GM21576 (cell line): ENCODE results near the gene BCL6.

Experiments
- ATAC-seq: cut with Tn5 transposase; IDR thresholded peaks from one replicate; pipeline ENCODE4 v1.9.1; 2021; ENCODE audit warnings: mild to moderate bottlenecking, moderate library complexity; ENCODE audit not compliant: unreplicated experiment

The BCL6 gene

DNA sequence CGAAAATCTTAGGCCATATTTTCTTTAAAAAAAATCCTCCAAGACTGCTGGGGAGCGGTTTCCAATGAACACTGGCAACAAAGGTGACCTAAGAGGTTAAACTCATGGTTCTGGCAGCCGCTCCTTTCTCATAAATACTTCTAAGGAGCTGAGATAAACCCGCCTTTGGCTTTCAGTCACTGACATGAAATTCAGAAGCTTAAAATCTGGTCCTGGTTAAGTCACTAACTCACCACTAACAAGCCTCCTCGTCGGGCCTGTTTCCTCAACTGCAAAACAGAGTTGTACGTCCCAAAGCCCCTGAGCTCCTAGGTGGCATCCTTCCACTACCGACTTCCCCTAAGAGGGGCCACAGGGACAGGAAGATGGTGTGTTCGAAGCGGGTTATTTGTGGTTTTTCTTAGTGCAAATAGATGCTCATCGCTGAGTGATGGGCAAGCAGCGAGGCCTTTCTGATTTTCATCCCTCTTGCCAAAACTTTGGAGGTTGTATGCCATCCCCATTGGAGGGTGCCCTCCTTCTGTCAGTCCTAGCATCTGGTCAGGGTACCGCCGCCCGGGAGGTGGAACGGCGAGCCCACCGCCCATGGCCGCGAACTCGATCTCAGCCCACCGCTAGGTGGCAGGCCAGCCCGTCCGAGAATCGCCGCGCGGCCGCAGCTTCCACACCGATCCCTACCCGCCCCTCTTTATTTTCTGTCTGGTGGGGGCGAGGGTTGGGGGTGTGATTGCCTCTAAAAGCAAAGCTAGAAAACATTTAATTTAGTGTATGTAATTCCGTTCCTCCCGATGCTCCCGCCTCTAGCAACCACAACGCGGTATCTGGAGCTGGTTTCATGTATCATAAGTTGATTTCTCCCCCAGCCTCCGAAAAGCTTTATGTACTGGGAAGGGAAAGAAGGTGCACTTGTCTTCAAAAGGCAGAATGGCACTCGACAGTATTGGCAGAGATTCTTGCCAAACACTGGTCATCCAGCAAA, 4.6 kb downstream of the BCL6 start:
- no peak for ATAC-seq

DNA sequence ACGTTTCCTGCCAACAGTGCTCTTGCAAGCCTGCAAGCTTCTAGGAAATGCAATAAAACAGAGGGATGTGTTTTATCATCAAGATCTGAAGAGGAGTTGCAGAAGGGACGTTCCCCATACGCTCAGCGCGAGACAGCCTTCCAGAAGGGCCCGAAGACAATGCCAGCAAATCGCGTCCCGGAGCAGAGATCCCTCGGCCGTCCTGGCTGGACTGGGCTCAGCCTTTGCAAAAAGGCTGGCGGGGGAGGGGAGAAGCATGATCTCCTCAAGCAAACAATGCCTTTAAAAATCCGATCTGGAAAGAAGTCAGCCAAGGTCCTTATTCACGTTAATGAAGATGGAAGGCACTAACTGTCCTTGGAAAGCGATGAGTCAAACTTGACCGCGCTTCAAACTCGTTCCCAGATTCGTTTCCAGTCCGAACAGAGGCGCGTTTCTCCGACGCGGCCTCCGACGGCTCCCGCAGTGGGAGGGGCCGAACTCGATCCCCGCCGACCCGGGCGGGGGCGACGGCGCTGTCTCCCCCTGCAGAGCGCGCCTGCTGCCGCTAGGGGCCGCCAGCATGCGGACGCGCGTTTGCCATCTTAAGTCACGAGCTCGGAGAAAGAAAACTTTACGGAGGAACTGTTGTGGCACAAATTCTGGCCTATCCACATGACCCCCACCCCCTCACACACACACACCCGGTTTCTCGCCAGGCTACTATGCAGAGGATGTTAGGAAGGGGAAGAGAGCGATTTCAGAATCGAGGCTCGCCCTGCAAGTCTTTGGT, 5.5 kb downstream of the BCL6 start:
- no peak for ATAC-seq

DNA sequence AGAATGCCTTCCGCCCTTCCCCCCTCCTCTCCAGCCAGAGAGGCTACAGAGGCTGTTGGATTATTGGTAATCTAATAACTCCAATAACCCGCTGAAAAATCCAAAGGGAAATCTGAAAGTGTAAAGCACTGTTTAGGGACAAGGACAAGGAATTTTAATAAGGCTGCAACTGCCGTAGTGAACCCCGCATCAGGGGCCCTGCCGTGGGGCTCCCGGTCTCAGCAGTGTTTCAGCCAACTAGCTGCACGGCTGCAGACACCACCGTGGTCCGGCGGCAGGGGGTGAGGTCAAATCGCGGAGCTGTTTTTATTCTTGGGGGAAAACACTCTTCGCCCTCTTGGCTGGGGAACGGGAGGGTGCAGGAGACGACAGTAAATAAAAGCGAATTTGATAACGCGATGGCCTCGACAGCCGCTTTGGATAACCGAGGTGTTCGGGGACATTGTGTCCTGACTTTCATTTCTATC, 6.1 kb downstream of the BCL6 start:
- no peak for ATAC-seq

DNA sequence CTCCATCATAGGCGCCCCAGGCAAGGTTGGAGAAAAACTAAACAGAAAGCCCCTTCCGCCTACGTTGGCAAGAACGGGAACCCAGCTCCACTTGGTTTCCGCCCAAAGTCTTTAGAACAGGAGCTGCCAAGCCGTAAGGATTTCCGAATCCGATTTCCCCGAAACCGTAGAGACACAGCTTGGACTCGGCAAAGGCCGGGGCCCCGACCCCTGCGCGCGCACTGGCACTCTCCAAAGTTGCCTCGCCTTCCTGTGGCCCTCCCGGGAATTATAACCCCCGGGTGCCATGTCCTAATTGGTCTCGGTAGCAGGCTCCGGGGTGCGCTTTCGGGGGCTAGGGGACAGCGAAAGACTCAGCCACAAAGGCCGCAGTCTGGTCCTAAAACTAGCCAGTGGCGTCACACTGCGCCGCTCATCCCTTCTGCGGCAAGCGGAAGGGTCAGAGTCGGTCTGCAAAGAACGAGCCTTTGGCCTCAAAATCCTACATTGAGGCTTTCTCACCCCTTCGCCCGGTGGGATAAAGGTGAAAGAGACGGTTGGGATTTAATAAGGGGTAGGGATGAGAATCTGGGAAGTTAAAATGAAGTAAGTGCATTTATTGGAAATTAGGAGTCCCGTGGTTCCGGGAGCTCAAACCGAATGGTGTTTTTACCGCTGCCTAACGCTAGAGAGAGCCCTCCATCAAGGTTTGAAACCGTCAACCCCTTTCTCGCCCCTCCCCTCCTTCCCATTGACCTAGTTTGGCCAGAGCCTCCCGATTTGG, 6.8 kb downstream of the BCL6 start:
- peak; percentile 57 for ATAC-seq

DNA sequence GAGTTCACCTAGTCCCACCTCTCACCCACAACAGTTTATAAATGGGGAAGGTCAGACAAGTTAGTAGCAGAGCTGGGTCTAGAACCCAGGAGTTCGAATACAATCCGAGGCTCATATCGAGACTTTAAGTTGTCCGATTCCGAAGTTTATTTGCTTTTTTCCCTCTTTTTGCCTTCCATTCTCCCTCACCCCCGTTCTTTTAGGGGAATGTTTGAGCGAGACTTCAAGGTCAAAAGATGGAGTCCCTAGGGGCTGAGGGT, 7.3 kb downstream of the BCL6 start:
- no peak for ATAC-seq

DNA sequence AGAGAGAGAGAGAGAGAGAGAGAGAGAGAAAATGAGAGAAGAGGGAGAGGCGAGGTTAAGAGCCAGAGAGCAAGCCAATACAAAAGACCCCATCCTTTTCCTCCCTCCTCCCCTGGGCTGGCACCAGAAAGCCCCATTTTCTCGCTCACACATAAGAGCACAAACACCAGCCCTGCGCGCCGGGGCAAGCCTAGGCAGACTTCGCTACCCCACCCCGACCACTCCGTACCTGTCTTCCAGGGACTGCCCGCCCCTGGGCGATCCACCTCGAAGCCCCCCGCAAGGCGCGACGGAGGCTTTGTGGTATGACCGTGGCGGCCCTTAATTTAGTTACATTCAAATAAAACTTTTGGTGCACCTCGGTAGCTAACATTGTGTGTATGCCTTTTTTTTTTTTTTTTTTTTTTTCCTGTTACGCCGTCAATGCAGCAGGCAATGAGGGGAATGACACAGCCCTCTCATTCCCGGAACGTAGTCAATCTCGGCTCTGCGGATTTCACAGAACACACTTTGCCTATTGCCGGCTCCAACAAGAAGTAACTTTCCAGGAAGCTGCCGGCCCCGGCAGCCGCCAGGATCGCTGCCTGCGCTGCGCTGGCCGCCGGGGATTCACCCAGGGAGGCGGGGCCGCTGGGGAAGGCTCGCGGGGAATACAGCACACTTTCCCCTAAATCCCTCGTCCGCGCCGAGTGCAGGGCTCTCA, 7.7 kb downstream of the BCL6 start:
- ATAC-seq, result no peak

DNA sequence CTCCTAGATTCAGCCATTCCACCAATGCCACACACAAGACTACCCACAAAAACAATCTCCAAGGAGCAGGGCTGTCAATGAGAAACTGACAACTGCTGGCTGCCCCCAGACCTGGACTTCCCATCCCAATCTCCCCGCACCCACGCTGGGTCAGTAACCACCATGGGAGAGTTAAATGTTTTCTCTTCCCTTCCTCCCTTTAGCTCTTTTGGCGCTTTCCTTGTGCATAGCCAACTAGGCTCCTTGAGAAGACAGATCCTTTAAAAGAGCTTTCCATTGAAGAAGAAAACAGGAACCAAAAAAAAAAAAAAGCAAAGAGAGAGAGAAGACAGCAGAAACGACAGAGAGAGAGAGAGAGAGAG, 8.3 kb downstream of the BCL6 start:
- no peak for ATAC-seq

DNA sequence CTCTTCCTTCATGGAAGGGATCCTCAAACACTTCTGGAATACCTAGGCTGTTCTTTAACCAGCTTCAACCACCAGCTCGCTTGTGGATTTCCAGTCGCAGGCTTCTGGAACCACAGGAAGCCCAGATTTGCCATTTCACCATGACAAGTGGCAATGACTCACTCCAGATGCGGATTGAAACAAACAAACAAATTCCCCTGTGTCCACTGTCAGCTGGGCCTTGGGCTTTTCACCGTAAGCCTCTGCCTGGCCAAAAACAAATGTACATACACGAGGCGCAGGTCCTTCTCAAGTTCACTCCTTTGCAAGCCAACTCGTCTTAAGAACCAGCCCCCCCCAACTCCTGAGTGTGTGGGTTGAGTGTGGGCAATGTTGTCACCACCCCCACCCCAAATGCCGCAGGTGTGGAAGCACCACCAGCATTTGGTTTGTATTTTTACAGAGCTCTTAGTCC, 8.8 kb downstream of the BCL6 start:
- no peak for ATAC-seq

DNA sequence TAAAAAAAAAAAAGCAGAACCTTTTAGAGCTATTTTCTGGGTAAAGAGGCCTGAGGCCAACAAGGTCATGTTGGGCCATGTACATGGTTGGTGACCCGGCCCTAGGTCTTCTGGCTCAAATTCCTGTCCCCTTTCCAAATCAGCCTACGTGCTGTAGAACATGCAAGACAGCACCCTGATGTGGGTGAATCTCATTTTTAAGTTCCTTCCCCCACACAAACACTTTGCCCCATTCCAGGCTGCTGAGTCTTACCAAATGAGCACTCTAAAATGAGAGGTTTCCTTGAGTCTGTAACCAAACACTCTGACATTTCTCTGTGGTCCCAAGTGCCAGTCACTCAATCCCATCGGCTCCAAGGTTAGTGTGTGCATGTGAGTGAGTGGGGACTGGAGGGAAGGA, 9.4 kb downstream of the BCL6 start:
- ATAC-seq, result no peak

DNA sequence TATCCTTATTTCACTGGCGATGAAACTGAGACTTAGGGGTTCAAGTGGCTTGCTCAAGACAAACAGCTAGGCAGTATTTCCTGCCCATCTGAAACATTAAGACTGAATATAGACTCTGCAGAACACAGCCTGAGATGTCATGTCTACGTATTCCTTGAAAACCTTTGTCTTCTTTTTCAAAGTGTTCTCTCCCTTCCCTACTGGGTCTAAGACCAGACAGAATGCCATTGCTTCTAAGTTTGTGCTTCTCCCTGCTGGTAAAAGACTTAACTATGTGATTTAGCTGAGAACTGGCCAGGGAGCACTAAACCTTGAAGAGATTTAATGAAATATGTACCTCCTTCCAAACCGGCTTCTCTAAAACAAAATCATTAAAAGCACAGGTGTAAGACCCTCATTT, 9.9 kb downstream of the BCL6 start:
- no peak for ATAC-seq

DNA sequence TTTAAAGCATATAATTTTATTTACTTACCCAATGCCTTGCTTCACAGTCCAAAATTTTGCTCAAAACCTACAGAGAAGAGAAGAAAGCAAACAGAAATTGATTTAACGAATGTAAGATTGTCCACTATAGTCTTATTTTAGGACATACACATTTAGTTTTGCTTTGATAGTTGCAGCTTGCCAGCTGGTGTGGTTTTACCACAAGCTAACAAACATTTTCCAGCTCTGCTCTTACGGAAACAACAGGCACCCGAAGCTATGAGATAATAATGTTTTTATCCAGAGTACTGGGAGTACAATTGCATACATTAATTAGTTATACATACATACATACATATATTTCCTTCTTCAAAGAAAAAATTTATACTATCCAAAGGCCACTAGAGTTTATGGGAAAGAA, 10.4 kb downstream of the BCL6 start:
- no peak for ATAC-seq

DNA sequence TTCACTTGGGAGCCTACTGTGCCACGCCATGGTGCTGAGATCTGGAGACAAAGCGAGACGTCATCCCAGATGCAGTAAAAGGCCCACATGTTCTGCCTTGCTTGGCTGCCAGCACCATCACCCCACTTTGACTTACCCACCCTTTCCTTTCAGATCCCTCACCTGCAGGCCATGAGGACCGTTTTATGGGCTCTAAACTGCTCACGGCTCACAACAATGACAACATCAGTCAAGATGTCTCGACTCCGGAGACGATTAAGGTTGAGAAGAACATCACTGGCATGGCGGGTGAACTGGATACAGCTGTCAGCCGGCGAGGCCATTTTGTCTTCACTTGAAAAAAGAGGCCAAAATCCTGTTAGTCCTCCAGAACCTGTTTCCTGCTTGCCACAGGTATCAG, 11.9 kb downstream of the BCL6 start:
- no peak for ATAC-seq

DNA sequence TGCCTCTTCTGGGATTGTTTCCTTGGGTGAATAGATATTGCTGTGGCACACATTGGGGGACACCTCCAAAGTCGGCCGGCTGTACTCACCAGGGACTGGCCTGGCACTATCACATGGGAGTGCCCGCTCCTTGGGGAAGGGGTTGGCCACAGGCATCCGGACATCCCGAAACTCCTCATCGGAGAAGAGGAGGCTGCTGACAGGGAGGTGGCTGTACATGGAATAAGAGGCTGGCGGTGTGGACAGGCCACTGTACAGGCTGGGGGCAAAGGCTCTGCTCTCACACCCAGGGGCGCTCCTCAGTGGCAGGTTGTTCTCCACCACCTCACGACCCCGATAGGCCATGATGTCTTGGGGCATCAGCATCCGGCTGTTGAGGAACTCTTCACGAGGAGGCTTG, 15.7 kb downstream of the BCL6 start:
- ATAC-seq, result no peak

DNA sequence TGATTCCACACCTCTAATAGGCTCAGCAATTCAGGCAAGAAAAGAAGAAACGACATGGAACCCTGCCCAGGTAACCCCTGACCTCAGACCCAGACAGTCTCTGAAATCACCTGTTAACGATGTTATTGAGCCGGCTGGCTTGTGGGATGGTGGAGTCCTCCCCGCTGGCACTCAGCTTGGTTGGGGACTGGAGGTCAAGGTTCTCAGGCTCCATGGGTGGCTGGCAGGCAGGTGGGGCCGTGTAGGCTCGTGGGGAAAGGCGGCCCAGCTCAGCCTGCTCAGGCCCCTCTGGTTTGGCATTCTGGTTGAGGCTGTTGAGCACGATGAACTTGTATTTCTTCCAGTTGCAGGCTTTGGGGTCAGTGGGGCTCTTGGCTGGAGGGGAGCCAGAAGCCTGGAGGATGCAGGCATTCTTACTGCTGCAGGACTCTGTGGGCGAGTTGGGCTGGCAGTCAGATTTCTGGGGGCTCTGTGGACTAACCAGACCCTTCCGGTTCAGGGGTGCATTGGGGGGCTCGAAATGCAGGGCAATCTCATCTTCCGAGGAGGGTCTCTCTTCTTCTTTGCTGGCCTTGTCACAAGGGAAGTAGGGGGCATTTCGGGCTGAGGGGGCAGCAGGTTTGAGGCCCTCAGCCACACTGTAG, 16.2 kb downstream of the BCL6 start:
- no peak for ATAC-seq

DNA sequence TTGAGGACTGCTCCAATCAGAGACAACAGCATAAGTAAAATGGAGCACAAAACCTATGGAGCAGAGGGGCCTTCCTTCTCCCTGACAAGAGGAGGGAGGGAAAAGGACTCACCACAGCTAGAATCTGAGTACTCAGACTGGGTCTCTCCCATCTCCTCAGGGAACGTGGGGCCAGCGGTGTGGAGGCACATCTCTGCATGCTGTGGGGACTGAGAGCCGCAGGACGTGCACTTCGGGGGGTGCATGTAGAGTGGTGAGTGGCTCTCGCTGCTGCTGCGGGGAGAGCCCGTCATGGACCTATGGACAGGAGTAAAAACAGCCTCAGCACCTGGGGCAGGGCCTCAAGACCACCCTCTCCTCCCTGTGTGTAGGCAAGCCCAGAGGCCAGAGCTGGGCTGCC, 17.0 kb downstream of the BCL6 start:
- ATAC-seq, result no peak

DNA sequence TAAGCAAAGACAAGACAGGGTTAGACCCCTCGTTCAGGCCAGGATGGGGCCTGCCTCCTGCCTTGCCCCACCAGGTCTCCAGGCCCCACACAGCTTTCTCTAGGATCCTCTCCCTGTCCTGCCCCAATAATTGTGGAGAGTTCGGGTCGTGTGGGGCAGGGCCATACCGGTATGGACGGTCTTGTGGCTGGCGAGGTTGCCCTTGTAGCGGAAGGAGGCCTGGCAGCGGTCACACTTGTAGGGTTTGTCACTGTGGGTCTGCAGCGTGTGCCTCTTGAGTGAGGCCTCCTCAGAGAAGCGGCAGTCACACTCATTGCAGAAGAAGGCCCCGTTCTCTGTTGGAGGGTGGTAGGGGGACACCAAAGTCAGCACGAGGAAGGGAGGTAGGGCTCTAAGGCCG, 18.7 kb downstream of the BCL6 start:
- ATAC-seq, result no peak

DNA sequence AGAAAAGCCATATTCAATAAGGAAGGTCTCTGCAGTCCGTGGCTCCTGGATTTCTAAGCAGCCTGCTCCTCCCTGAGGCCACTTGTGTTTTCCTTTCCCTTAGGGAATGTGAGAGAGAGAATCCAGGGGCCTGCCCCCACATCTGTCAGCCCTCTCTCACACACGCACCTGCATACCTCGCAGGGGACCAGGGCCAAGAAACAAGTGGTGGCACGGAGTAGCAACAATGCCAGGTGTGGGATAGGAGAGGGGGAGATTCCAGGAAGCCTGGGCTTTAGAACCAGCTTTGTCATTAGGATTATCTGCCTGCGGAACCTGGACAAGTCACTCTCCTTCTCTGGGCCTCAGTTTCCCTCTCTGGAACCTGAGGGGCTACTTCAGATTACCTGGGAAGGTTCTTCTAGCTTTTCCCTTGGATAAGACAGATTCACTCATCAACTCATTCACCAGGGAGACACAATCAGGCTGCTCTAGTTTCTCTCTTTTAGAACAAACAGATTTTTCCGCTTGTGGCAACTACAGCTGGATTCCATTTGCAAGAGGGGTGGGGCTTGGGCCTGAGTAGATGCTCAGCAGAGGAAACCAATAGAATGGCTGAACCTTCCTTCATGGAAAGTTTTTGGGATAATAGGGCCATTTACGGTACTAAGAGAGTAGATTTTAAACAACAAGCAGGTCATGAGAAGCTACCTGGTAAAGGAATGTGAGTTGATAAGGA, 19.5 kb downstream of the BCL6 start:
- no peak for ATAC-seq

DNA sequence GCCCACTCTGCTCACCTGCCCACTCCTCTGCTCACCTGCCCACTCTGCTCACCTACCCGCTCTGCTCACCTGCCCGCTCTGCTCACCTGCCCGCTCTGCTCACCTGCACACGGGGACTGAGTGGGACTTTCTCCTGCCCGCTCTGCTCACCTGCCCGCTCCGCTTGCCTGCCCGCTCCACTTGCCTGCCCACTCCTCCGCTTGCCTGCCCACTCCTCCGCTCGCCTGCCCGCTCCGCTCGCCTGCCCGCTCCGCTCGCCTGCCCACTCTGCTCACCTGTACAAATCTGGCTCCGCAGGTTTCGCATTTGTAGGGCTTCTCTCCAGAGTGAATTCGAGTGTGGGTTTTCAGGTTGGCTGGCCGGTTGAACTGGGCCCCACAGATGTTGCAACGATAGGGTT, 20.0 kb downstream of the BCL6 start:
- no peak for ATAC-seq

DNA sequence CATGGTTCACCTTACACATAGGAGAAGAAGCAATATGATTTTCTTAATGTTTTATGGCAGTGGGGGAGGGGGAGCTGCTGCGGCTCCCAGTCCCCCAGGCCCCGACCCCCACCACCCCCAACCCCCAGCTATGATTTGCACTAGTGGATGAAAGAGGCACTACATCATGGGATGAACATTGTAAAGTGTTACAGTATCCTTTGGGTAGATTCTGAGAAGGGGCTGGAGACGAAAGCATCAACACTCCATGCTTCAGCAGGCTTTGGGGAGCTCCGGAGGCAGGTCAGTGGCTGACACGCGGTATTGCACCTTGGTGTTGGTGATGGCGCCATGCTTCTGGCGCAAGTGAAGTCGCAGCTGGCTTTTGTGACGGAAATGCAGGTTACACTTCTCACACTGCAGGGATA, 23.1 kb downstream of the BCL6 start:
- ATAC-seq, result no peak

DNA sequence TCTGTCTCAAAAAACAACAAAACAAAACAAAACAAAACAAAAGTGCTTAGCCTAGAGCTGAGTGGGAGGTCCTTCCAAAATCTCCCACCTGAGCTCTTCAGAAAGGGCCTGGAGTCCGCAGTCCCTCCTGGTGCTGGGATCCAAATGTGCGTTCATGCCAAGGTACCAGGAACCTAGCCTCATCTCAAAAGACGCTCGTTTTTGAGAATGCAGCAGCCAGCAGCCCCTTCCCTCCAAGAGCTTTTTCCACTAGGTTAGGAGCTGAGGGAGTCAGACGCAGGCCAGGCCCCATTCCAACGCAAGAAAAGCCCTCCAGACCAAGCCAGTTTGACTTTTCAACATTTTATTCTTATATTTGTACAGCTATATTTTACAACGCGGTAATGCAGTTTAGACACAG, 24.2 kb downstream of the BCL6 start:
- no peak for ATAC-seq
